SIG-M5 treated with dmso at 0.1 percent for 504 hours (cell line): ENCODE data around the gene DYNLT2.

Experiments
- DNase-seq: peaks from one replicate; lab custom pipeline; 2025; ENCODE audit not compliant: unreplicated experiment; lab: John Stamatoyannopoulos, UW

Gene DYNLT2

GRCh38 chr6:169751242-169752073 is at the start of gene DYNLT2, which contains the start of gene ERMARD:
Gene DYNLT2 (minus strand): TSS chr6:169751572. CDS start chr6:169751458, 114 bp downstream.
Gene ERMARD (plus strand): TSS chr6:169751622. CDS start chr6:169751658, 36 bp downstream.
- peak; percentile 82 for DNase-seq

- no peak for DNase-seq
Observed at GRCh38 chr6:169800668-169801395, 49.5 kb upstream of the DYNLT2 start.

GRCh38 chr6:169800116-169800667 is 48.8 kb upstream of the DYNLT2 start:
- no peak for DNase-seq

GRCh38 chr6:169799474-169799926 is 48.1 kb upstream of the DYNLT2 start:
- DNase-seq: no peak

GRCh38 chr6:169798764-169799473 is 47.5 kb upstream of the DYNLT2 start:
- DNase-seq: no peak

- peak; percentile 46 for DNase-seq
Observed at GRCh38 chr6:169795196-169795595, 43.8 kb upstream of the DYNLT2 start.

- DNase-seq: no peak
Observed at GRCh38 chr6:169794317-169795055, 43.1 kb upstream of the DYNLT2 start.

GRCh38 chr6:169793408-169793807 is 42.0 kb upstream of the DYNLT2 start:
- no peak for DNase-seq

- no peak for DNase-seq
Observed at GRCh38 chr6:169792306-169793015, 41.1 kb upstream of the DYNLT2 start.

- DNase-seq: no peak
Observed at GRCh38 chr6:169791721-169792131, 40.4 kb upstream of the DYNLT2 start.

- peak; percentile 53 for DNase-seq
Observed at GRCh38 chr6:169789944-169790927, 38.9 kb upstream of the DYNLT2 start.

- no peak for DNase-seq
Observed at GRCh38 chr6:169789146-169789943, 38.0 kb upstream of the DYNLT2 start.

GRCh38 chr6:169788809-169789145 is 37.4 kb upstream of the DYNLT2 start:
- DNase-seq: no peak

GRCh38 chr6:169787797-169788196 is 36.4 kb upstream of the DYNLT2 start:
- no peak for DNase-seq

GRCh38 chr6:169786349-169786748 is 35.0 kb upstream of the DYNLT2 start:
- DNase-seq: no peak

GRCh38 chr6:169785566-169785965 is 34.2 kb upstream of the DYNLT2 start:
- DNase-seq: no peak

- no peak for DNase-seq
Observed at GRCh38 chr6:169784821-169785340, 33.5 kb upstream of the DYNLT2 start.
